K562 (cell line): ENCODE results near the gene EPB41L2. TPM values are rescaled to one million over a fixed set of nuclear protein-coding genes. Genes with fewer than 3 reads are reported as not detected.

Experiments
- DMBX1 ChIP-seq: fragments of 250-450 bp; sonication (Bioruptor Pico); IDR thresholded peaks from 2 replicates; pipeline ENCODE4 v1.8.0; 2022; ENCODE audit warnings: inconsistent platforms, mild to moderate bottlenecking, moderate library complexity, borderline replicate concordance
- polyA plus RNA-seq, 8 experiments: library from polyadenylated mRNA; depleted of rRNA in 4 of 8; stranded (reverse) in 5 of 8; unstranded in 3 of 8; fragments of >200 nt; fragmentation: Nextera tagmentation in 2 of 8; fragmentation: Illumina TruSeq in 1 of 8; extraction: Ambion mirVana in 2 of 8; extraction: Trizol in 1 of 8; gene quantifications; 2 replicates each; pipeline versions ENCODE4 v1.2.1 to v1.2.3, GENCODE V29; 2011 to 2014; ENCODE audit warnings: inconsistent platforms in 1 of 8, missing spikeins in 1 of 8
- total RNA-seq, 7 experiments: library from RNA; depleted of rRNA in 6 of 7; stranded (reverse); fragments of >200 nt in 6 of 7; fragmentation: Illumina TruSeq in 2 of 7; extraction: Trizol in 2 of 7; gene quantifications; 2 replicates each; pipeline versions ENCODE4 v1.2.1 to v1.2.3, GENCODE V29; 2011 to 2021; ENCODE audit warnings: low replicate concordance in 1 of 7
- TF ChIP-seq, protein P1 (sequence below): fragments of 200-800 bp; sonication (Bioruptor generic); IDR thresholded peaks from 2 replicates; pipeline ENCODE4 v1.6.1; 2016; ENCODE audit warnings: missing genetic modification characterization, missing compliant biosample characterization
- TF ChIP-seq, protein P2 (sequence below): fragments of 450-650 bp; IDR thresholded peaks from 2 replicates; pipeline ENCODE4 v1.7.1; 2018; ENCODE audit warnings: mild to moderate bottlenecking, low read depth; ENCODE audit not compliant: partially characterized antibody

The EPB41L2 gene
- total and polyA plus RNA-seq, 9 of the 15 experiments (the other 6 are each of a cell fraction or from before 2014, with no cell fraction given): 5.1 to 53.6 (median 25.0) TPM

DNA sequence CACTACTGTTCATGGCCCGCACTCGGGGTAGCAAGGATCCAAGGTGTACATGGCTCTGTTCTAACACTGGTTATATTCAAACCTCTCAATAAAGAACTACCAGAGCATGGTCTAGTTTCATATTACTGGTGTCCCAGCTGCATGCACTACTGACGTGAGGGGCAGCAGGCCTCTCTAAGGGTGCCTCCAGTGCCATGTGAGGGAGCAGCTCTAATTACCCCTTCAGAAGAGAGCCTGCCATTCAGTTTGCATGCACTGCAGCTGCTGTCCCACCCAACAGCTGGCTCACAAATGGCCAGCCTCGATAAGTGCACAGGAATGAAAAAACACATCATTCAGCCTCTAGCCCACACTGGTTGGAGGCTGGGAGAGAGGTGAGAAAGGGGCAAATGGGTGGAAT, 150.6 kb downstream of the EPB41L2 start (continued):
- TF ChIP-seq, protein P1, sequence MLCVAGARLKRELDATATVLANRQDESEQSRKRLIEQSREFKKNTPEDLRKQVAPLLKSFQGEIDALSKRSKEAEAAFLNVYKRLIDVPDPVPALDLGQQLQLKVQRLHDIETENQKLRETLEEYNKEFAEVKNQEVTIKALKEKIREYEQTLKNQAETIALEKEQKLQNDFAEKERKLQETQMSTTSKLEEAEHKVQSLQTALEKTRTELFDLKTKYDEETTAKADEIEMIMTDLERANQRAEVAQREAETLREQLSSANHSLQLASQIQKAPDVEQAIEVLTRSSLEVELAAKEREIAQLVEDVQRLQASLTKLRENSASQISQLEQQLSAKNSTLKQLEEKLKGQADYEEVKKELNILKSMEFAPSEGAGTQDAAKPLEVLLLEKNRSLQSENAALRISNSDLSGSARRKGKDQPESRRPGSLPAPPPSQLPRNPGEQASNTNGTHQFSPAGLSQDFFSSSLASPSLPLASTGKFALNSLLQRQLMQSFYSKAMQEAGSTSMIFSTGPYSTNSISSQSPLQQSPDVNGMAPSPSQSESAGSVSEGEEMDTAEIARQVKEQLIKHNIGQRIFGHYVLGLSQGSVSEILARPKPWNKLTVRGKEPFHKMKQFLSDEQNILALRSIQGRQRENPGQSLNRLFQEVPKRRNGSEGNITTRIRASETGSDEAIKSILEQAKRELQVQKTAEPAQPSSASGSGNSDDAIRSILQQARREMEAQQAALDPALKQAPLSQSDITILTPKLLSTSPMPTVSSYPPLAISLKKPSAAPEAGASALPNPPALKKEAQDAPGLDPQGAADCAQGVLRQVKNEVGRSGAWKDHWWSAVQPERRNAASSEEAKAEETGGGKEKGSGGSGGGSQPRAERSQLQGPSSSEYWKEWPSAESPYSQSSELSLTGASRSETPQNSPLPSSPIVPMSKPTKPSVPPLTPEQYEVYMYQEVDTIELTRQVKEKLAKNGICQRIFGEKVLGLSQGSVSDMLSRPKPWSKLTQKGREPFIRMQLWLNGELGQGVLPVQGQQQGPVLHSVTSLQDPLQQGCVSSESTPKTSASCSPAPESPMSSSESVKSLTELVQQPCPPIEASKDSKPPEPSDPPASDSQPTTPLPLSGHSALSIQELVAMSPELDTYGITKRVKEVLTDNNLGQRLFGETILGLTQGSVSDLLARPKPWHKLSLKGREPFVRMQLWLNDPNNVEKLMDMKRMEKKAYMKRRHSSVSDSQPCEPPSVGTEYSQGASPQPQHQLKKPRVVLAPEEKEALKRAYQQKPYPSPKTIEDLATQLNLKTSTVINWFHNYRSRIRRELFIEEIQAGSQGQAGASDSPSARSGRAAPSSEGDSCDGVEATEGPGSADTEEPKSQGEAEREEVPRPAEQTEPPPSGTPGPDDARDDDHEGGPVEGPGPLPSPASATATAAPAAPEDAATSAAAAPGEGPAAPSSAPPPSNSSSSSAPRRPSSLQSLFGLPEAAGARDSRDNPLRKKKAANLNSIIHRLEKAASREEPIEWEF (CRISPR knock-in tag): no peak
- TF ChIP-seq, protein P2, sequence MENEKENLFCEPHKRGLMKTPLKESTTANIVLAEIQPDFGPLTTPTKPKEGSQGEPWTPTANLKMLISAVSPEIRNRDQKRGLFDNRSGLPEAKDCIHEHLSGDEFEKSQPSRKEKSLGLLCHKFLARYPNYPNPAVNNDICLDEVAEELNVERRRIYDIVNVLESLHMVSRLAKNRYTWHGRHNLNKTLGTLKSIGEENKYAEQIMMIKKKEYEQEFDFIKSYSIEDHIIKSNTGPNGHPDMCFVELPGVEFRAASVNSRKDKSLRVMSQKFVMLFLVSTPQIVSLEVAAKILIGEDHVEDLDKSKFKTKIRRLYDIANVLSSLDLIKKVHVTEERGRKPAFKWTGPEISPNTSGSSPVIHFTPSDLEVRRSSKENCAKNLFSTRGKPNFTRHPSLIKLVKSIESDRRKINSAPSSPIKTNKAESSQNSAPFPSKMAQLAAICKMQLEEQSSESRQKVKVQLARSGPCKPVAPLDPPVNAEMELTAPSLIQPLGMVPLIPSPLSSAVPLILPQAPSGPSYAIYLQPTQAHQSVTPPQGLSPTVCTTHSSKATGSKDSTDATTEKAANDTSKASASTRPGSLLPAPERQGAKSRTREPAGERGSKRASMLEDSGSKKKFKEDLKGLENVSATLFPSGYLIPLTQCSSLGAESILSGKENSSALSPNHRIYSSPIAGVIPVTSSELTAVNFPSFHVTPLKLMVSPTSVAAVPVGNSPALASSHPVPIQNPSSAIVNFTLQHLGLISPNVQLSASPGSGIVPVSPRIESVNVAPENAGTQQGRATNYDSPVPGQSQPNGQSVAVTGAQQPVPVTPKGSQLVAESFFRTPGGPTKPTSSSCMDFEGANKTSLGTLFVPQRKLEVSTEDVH: no peak
- TF ChIP-seq DMBX1: no peak
